Iris pigment epithelial cell (primary cell): ENCODE measurements around the gene TTLL9.

Experiments
- DNase-seq: peaks from one replicate; pipeline ENCODE4 v3.0.0-alpha.2; 2011; ENCODE audit warnings: low read depth

TTLL9 gene

DNA sequence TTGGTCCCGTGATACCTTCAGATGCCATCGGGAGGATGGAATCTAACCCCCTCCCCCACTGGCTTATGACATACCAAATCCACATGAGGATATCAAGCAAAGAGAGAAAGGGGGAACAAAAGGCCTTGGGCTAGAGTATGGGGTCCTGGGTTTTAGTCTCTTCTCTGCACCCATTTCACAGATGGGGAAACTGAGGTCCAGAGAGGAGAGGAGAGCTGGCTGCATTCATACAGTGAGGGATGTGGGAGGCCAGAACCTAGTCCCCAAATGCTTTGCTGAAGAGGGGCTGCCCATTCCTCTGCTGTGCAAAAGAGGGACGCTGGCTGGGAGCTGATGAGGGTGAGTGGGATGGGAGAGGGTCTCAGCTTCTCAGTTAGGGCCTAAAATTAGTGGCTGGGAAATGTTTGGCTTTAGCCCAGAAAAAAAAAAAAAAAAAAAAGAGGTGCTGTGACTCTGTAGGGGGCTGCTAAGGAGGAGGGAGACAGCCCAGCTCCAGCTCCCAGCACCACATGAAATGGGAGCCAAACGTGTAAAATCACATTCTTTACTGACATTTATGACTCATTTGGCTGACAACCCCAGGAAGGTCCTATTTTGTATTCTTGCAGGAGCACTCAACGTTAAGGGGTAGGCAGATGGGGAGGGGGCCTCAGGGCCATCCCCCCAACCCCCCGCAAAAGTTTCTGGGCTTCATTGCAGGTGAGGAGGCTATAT, 109.4 kb downstream of the TTLL9 start:
- DNase-seq: no peak

DNA sequence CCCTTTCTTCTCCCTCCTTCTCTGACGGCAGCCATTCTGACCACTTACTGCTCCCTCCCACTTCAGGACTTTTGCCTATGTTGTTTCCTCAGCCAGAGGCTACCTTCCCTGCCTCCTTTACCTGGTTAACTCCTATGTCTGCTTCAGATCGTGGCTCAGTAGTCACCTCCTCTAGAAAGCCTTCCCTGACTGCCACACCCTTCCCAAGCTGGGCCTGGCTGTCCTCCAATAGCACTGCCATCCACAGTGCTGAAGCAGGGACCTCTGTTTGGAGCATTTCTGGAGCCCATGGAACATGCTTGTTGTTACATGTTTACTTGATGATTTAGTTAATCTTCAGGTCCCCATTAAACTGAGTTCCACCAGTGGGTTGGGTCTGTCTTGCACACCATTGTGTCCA, 111.3 kb downstream of the TTLL9 start:
- no peak for DNase-seq

DNA sequence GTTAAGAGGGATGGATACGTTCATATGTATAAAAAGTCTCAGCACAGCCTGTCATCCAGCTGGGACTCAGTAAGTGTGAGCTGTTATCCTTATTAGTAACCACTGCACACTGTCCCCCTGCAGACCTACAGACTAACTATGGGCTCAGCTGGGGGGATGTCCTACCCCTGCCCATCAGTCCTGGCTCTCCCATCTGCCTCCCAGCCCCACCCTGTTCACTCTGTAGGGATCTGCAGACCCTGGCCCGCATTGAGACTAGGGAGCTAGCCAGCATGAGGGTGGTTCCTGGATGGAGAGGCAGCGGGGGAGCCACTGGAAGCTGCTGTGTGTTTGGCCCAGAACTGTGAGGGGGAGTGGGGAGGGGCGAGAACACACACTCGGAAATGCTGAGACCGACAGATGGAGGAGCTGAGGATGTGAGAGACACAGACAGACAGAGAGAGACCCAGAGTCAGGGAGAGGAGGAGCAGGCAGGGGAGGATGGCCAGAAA, 114.6 kb downstream of the TTLL9 start:
- DNase-seq: no peak

DNA sequence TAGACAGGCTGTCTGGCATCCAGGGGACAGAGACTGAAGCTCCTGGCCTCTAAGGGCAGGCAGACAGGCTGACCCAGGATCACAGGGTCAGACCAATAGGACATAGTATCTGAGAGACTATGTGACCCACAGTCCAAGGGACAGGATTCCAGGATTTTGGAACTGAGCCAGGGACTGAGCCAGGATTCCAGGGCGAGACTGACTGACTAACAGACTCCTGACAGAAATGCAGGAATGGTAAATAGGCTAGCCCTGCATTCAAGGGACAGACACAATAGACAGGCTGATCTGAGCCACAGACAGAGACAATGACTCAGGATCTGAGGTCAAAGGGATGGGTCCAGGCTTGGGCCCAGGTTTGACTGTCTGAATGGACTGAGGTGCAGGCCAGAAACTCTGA, 117.3 kb downstream of the TTLL9 start:
- peak; percentile 12 for DNase-seq

DNA sequence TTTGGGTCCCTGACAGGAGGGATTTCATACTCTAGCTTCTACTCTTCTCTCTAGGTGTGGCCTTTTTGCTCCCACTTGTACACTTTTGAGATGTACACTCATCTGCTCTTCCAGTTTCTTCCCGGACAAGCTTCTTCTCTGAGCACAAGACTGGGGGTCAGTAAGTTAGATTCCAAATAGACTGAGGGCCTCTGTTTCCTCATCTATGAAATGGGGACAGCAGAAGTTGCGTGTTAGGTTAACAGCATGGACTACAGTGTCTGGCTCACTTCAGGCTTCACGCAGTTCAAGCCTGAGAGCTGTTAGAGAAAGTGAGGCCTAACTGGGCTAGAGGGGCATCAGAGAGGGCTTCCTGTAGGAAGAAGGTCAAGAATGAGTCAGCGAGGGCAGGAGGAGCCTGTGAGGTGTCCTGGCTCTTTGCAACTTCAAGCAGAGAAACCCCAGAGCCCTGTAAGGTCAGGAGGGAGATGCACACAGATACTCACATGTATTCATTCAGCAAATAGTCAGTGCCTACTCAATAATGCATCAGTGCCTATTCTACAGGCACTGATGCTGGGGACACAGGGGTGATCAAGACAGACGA, 118.1 kb downstream of the TTLL9 start:
- DNase-seq: no peak

DNA sequence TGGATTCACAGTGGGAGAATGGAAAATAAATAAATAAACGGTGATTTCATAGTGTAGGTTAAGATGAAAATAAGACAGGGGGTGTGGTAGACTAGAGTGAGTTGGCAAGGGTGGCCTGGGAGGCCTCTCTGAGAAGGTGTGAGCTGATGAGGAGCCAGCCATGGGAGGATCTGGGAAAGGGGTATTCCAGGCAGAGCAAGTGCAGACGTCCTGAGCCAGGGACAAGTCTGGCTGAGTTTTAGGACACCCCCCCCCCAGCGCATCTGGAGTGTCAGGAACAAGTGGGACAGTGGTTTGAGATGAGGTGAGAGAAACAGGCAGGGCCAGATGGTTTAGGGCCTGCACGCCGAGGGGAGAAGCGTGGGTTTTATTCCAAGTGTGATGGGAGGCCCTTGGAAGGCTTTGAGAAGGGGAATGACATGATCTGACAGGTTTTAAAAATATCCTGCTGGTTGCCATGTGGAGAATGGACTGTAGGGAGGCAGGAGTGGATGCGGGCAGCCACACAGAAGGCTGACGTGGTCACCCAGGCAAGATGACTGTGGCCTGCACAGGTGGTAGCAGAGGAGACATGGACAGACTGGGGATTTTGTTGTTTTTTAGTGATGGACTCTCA, 118.7 kb downstream of the TTLL9 start:
- no peak for DNase-seq

DNA sequence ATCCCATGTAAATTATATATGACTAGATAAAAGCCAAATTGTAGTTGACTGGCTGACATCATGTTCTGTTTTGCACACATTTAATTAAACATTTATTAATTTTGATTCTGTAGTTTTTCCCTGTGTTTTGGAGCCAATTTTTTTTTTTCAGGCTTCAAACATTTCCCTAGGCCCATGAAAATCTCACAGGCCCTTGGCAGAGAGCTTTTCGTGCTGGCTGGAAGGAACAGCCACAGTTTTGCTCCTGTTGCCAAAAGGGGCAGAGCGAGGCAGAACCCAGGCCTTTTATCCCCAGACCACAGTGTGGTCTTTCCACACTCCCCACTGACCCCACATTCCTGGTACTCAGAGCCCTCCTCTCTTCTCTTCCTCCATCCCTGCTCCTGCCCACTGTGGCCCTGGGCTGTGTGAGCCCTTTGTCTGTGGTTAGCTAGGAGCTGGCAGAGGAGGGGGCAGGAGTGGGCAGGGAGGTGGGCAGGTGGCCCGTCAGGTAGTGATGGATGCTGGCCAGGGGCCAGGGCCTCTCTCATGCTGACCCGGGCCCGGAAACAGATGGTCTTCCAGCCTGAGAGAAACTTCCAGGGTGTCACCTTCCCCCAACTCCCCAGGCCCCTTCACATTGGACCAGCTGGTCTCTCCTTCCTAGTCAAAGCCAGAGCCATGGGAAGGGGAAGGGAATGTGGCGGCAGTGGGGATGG, 120.4 kb downstream of the TTLL9 start:
- no peak for DNase-seq

DNA sequence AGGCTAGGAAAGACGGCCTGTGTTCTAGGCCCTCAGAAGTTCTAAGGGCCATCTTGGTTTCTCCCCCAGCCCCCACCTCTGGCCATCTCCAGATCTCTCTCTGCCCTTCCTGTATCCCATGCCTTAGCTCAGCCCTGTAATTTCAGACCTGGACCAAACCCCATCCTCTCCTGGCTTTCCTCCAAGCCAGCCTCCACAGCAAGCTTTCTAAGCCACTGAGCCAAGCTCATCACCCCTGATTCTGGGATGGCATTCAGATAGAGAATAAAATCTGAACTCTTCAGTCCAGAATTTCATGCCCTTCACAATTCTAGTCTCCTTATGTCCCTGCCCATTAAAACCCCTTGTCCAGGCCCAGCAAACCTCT, 120.9 kb downstream of the TTLL9 start:
- DNase-seq: no peak

DNA sequence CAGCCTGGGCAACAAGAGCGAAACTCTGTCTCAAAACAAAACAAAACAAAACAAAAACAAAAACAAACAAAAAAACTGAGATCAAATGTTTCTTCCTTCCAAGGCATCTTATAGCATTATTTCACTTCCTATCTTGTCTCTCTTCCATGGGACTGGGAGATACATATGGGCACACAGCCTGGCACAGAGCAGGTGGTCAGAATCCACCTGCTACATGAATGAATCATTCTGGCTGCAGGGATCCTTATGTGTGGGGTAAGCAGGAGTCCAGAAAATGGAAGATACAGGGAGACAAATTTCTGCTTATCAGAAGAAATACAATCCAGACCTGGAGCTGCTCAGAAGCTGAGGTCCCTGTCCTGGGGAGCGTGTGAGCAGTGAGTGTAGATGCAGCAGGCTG, 121.7 kb downstream of the TTLL9 start:
- no peak for DNase-seq
